GM19468 (cell line): ENCODE measurements around the gene TOLLIP.

Experiments used
- ATAC-seq: cut with Tn5 transposase; IDR thresholded peaks from one replicate; pipeline ENCODE4 v1.9.1; 2021; ENCODE audit warnings: mild to moderate bottlenecking, moderate library complexity, moderate number of reproducible peaks; ENCODE audit not compliant: unreplicated experiment; ENCODE audit errors: extremely low read depth

Gene TOLLIP

GRCh38 chr11:1226226-1226985 is 83.0 kb downstream of the TOLLIP start:
- ATAC-seq = no peak

- ATAC-seq = no peak
Measured at GRCh38 chr11:1225386-1226225, 83.8 kb downstream of the TOLLIP start.

- no peak for ATAC-seq
Measured at GRCh38 chr11:1224491-1225385, 84.7 kb downstream of the TOLLIP start.
